Measurements from ENCODE around the gene CABLES1. TPM values are rescaled to one million over a fixed set of nuclear protein-coding genes. Genes with fewer than 3 reads are reported as not detected.
A peak's percentile ranks its signal among the peaks of the same experiment; 100 is the strongest.
"Not testable (repeated sequence)": the region's sequence is repeated elsewhere in the genome, so short reads cannot be mapped to it uniquely, and the experiment has no call there.

CABLES1 gene
- total RNA-seq, 2 donors from 2014 or later, result 2.7 to 5.8 TPM

DNA sequence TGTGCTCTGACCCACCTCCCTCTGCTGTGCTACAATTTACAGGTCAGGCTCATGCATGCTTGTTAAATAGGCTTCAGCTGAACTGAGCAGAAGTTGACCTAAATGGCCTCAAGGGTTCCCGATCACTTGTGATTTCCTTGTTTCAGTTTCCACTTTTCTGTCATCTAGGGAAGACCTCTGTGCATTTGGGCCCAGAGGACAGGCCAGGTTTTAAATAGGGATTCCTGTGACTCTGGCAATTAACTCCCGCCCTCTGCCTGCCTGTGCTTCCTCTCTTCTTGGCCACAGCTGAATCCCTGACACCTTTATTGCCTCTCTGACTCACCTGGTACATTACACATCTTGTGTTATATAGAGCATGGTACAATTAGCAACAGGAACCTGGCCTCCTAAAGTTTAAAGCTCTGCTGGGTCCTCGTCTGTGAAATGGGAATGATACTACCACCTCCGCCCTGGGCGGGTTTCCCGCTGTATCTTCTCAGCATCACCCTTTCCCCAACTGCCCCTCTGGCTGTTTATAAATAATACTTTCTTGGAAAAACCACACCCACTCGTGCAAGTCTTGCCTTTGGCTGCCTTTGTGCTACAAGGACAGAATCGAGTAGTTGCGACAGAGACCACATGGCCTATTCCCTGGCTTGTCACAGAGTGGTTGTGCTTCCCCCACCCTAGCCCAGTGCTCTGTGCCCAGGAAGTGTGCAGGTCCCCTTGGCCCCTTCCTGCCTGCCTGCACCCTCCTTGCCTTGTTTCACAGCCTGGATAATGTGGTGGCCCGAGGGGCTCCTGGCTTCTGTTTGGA is 7.9 kb downstream of the CABLES1 start:
- Mint-ChIP-seq H3K9me3 (no peaks in the 10 kb centered on the region), H3K4me1 (no peaks in the 10 kb centered on the region), H3K4me3 (no peak overlapping the region), H3K27me3 (peaks cover 4% of the 10 kb centered on the region), H3K27ac (no peak overlapping the region), H3K36me3 (ENCODE audit: low read depth) (no peaks in the 10 kb centered on the region)
- ATAC-seq (replicated peaks), result peak; percentile 54

DNA sequence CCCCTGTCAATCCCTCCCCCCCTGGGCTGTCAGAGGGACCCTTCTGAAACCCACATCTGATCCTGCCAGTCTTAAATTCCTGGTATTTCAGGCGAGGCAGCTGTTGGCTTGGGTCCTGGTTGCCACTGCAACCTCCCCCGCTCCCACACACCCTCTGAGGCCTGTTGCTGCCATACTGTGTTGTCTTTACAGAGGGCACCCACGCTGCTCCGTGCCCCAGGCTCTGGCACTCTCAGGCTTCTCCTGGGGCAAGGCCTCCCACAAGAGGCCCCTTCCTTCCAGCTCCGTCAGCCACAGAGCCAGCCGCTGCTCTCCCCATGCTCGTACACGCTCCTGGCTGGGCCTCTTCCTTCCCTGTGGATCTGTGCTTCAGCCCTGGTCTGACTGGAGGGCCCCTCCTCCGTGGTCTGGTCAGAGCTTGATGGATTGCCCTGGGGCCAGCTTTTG is 8.6 kb downstream of the CABLES1 start:
- Mint-ChIP-seq H3K27me3 (no peaks in the 10 kb centered on the region), H3K4me3 (no peak overlapping the region), H3K4me1 (no peaks in the 10 kb centered on the region), H3K27ac (no peak overlapping the region), H3K9me3 (no peaks in the 10 kb centered on the region), H3K36me3 (ENCODE audit: low read depth) (no peaks in the 10 kb centered on the region)
- no peak for ATAC-seq (replicated peaks)

- Mint-ChIP-seq H3K4me3 (no peak overlapping the region), H3K27ac (no peak overlapping the region), H3K4me1 (no peaks in the 10 kb centered on the region), H3K36me3 (ENCODE audit: low read depth) (no peaks in the 10 kb centered on the region), H3K9me3 (no peaks in the 10 kb centered on the region), H3K27me3 (no peaks in the 10 kb centered on the region)
- no peak for ATAC-seq (replicated peaks)
Measured at GRCh38 chr18:23144640-23145039, 9.4 kb downstream of the CABLES1 start.

DNA sequence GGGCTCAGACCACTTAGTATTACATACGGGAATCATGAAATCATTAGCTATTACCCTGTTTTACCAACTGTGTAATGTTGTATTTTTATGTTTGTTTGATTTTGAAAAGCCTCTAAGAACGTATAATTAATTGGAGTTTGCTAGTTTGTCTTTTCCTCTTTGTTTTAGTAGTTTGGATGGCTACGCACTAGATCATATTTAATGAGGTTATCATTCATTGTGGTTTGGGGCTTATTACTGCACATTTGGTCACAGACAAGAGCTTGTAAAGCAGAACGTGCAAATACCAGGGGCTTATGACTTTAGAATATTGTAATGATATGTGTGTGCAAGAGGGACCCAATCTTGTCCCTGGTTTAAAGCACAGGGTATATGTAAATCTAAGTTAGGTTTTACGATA is 10.3 kb downstream of the CABLES1 start:
- no peak overlapping the region for H3K4me3 Mint-ChIP-seq
- no peaks in the 10 kb centered on the region for H3K4me1 Mint-ChIP-seq
- H3K27ac Mint-ChIP-seq, result no peak overlapping the region
- no peaks in the 10 kb centered on the region for H3K9me3 Mint-ChIP-seq
- H3K36me3 Mint-ChIP-seq (ENCODE audit: low read depth), result no peaks in the 10 kb centered on the region
- no peaks in the 10 kb centered on the region for H3K27me3 Mint-ChIP-seq
- no peak for ATAC-seq (replicated peaks)

DNA sequence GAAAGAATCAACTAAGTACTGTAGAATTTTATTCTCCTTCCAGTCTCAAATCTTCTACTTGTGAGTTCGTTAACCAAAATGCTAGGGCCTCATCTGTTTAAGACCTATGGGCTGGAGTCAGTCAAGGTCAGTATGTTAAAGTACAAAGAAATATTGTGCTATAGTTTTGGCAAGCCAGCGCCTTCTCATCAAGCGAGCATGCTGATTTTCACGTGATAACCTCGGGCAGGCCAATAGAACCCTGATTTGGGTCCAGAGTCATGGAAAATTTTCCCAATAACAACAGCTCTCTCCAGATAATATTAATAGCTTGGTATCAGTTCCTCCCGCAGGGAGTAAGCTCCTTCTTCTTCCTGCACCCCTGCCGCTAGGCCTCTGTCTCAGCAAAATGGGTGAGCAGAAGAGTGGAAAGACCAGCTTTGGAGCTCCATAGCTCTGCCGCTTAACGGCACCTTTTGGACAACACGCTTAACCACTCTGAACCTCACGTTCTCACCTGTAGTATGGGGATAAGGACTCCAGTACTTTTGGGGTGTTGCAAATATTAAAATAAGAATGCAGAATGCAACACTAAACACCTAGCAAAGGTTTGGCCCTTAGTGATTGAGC is 11.7 kb downstream of the CABLES1 start:
- Mint-ChIP-seq H3K36me3 (ENCODE audit: low read depth) (no peaks in the 10 kb centered on the region), H3K4me3 (no peak overlapping the region), H3K27ac (no peak overlapping the region), H3K27me3 (no peaks in the 10 kb centered on the region), H3K4me1 (no peaks in the 10 kb centered on the region), H3K9me3 (no peaks in the 10 kb centered on the region)
- no peak for ATAC-seq (replicated peaks)

DNA sequence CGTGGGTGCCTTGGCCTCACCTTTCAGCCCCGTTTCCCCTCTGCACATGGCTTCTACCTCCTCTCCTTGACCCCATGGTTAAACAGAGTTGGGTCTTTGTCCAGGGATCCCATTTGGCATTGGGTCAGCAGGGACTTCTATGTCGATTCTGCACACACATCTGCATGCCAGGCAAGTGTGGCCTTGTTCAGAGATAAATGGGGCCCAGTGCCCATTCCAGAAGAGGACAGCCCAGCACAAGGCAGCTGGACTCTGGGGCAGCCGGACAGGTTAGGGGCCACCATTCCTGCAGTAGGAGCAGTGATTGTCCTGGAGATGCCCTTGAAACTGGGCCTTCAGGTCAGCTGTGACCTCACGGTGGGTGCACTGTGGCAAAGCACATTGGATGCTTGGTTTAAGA is 13.1 kb downstream of the CABLES1 start:
- ATAC-seq (replicated peaks), result no peak
- no peaks in the 10 kb centered on the region for H3K4me1 Mint-ChIP-seq
- no peaks in the 10 kb centered on the region for H3K27me3 Mint-ChIP-seq
- no peaks in the 10 kb centered on the region for H3K9me3 Mint-ChIP-seq
- H3K27ac Mint-ChIP-seq, result no peak overlapping the region
- no peak overlapping the region for H3K4me3 Mint-ChIP-seq
- H3K36me3 Mint-ChIP-seq (ENCODE audit: low read depth), result no peaks in the 10 kb centered on the region

- Mint-ChIP-seq H3K9me3 (no peaks in the 10 kb centered on the region), H3K4me3 (no peak overlapping the region), H3K4me1 (no peaks in the 10 kb centered on the region), H3K27ac (no peak overlapping the region), H3K36me3 (ENCODE audit: low read depth) (no peaks in the 10 kb centered on the region), H3K27me3 (no peaks in the 10 kb centered on the region)
- no peak for ATAC-seq (replicated peaks)
Measured at GRCh38 chr18:23149570-23149969, 14.3 kb downstream of the CABLES1 start.

DNA sequence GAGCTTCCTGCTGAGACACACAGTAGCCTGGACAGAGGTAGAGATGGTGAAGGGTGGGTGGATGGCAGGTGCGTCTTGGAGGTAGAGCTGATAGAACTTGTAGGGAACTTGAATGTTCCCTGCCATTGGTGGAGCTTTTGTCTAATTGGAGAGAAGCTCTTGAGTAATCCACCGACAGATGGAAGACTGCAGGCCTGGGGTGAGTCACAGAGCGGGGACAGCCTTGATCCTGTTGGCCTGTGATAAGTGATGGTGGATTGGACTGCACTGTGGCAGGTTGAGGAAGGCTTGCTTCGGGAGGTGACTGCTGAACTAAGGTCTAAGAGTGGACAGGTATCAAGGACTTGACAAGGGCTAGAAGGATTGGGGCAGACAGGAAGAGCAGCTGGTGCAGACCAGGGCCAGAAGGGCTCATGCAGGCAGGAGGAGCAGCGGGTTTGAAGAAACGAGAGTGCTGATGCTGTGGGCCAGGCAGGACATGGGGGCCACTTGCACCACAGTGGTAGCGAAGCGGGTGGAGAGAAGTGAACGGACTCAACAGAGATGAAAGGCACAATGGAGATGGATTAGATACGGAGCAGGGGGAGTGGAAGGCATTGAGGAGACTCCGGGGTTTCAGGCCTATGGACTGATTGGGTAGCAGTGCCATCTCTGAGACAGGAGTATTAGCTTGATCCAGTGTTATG is 16.3 kb downstream of the CABLES1 start:
- no peak for ATAC-seq (replicated peaks)
- Mint-ChIP-seq H3K36me3 (ENCODE audit: low read depth) (no peaks in the 10 kb centered on the region), H3K27ac (peak overlapping the region; percentile 12), H3K4me3 (no peak overlapping the region), H3K27me3 (no peaks in the 10 kb centered on the region), H3K4me1 (no peaks in the 10 kb centered on the region), H3K9me3 (no peaks in the 10 kb centered on the region)

DNA sequence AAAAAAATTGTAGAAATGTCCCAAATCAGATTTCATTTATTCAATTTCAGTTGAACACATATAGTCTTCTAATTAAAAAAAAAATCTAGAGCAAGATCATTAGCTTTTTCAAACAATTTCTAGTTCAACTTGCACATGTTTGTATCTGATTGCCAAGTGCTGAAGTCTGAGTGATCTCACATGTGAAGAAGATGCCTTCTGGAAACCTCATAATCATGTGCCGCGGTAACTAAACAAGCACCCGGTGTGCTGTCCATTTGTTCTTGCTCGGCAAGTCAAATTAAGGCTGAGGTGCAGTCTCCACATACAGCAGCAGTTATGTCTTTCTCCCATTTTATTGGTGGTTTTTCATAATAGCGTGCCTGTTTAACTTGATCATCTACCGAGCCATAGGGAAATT is 18.7 kb downstream of the CABLES1 start:
- no peak for ATAC-seq (replicated peaks)
- Mint-ChIP-seq H3K4me3 (no peak overlapping the region), H3K9me3 (no peaks in the 10 kb centered on the region), H3K27ac (no peak overlapping the region), H3K36me3 (ENCODE audit: low read depth) (no peaks in the 10 kb centered on the region), H3K27me3 (no peaks in the 10 kb centered on the region), H3K4me1 (no peaks in the 10 kb centered on the region)

DNA sequence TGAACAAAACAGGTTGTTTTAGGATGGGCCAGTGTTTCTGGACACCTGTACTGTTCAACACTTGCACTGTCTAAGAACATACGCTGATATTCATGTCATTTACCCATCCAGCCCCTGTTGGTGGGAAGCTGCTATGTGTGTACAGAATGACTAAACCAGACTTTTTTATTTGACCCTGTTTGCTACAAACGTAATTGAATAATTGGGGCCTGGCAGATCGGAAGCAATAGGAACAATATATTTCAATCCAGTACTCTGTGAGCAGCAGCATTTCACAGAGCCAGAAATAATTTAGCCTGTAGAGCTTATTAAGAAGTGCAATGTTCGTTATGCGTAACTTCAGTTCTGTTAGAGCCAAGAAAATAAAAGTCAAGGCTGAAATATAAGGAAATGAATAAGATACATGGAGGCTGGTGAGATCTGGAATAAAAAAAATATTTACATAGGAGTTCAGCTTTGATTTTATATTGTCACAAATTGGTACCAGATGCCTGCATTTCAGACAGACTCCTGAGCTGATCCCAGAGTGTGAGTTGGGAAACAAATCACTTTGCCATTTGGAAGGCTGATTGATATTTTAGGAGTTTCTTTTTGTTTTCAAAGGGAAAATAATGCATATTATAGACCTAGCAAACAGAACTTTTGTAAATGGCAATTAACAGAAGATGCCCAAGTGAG is 19.7 kb downstream of the CABLES1 start:
- no peaks in the 10 kb centered on the region for H3K27me3 Mint-ChIP-seq

DNA sequence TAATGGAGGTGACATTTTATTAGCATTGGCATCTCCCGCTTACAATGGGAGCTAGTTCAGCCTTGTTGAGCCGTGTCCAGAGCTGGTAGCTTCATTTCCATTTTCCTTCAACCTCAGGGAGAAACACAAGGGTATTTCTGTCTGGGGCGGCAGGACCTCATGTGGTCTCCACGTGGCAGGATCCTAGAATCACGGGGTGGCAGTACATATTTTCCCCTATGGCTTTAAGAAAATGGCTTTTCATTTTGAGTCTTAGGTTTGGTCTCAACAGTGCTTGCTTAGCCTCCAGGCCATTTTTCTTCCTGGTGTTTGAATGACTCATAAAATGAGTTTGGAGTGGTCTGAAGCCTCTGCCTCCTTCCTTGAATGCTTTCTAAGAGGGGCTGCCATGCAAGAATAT is 20.3 kb downstream of the CABLES1 start:
- H3K36me3 Mint-ChIP-seq (ENCODE audit: low read depth), result no peaks in the 10 kb centered on the region
- no peak overlapping the region for H3K27ac Mint-ChIP-seq

More for the DNA sequence above, 19.7 kb downstream of the CABLES1 start:
- no peaks in the 10 kb centered on the region for H3K36me3 Mint-ChIP-seq (ENCODE audit: low read depth)
- H3K9me3 Mint-ChIP-seq, result no peaks in the 10 kb centered on the region
- ATAC-seq (replicated peaks), result no peak
- no peak overlapping the region for H3K27ac Mint-ChIP-seq
- H3K4me3 Mint-ChIP-seq, result no peak overlapping the region
- H3K4me1 Mint-ChIP-seq, result no peaks in the 10 kb centered on the region

DNA sequence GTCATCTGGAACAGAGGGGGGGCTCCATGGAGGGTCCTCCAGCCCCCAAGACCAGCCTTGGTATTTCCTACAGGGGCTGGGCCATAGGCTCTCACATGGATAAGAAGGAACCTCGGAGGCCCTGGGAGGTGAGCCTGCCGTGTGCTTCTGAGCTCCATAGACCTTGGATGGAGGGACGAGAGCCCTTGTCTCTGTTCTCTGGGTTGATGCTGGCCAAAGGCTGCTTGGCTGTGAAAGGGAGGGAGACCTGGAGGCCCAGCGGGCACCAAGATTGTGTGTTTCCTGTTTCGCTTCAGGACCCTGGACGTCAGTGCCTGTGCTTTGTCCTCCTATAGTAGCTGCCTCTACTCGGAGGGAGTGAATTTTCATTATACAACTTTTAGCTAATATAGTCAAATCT is 20.8 kb downstream of the CABLES1 start:
- Mint-ChIP-seq H3K27ac (no peak overlapping the region), H3K36me3 (ENCODE audit: low read depth) (no peaks in the 10 kb centered on the region), H3K27me3 (no peaks in the 10 kb centered on the region)

More for the DNA sequence above, 20.3 kb downstream of the CABLES1 start:
- no peak overlapping the region for H3K4me3 Mint-ChIP-seq
- no peaks in the 10 kb centered on the region for H3K27me3 Mint-ChIP-seq
- no peaks in the 10 kb centered on the region for H3K4me1 Mint-ChIP-seq
- H3K9me3 Mint-ChIP-seq, result no peaks in the 10 kb centered on the region
- ATAC-seq (replicated peaks), result no peak

GRCh38 chr18:23158058-23158457 is 22.8 kb downstream of the CABLES1 start:
- H3K27ac Mint-ChIP-seq, result no peak overlapping the region
- no peaks in the 10 kb centered on the region for H3K27me3 Mint-ChIP-seq
- no peak overlapping the region for H3K4me3 Mint-ChIP-seq
- ATAC-seq (replicated peaks), result no peak
- no peaks in the 10 kb centered on the region for H3K36me3 Mint-ChIP-seq (ENCODE audit: low read depth)
- no peaks in the 10 kb centered on the region for H3K9me3 Mint-ChIP-seq
- H3K4me1 Mint-ChIP-seq, result no peaks in the 10 kb centered on the region

More for the DNA sequence above, 20.8 kb downstream of the CABLES1 start:
- no peak for ATAC-seq (replicated peaks)
- no peaks in the 10 kb centered on the region for H3K4me1 Mint-ChIP-seq
- H3K4me3 Mint-ChIP-seq, result no peak overlapping the region
- no peaks in the 10 kb centered on the region for H3K9me3 Mint-ChIP-seq

- H3K27ac Mint-ChIP-seq; H3K4me3 Mint-ChIP-seq; H3K4me1 Mint-ChIP-seq; H3K9me3 Mint-ChIP-seq; H3K27me3 Mint-ChIP-seq; ATAC-seq (replicated peaks); H3K36me3 Mint-ChIP-seq (ENCODE audit: low read depth): not testable (repeated sequence)
Measured at GRCh38 chr18:23158884-23159283, 23.6 kb downstream of the CABLES1 start.
